Vagina (tissue), 2 donors: Measurements from ENCODE around the gene STAMBP. TPM values are rescaled to one million over a fixed set of nuclear protein-coding genes. Genes with fewer than 3 reads are reported as not detected.

ENCODE experiments used
- DNase-seq, 2 donors: peaks; one replicate each; pipeline ENCODE4 v3.0.0-alpha.2; 2017; ENCODE audit errors: extremely low spot score in 2 of 2
- H3K27ac ChIP-seq: fragments of 200-600 bp; sonication (generic); one replicate; pipeline ENCODE4 v1.5.1; 2019
- H3K27me3 ChIP-seq: fragments of 200-600 bp; sonication (generic); one replicate; pipeline ENCODE4 v1.5.1; 2019
- H3K36me3 ChIP-seq, 2 donors: fragments of 200-600 bp; sonication (generic); one replicate each; pipeline ENCODE4 v1.5.1; 2017 to 2019
- H3K4me1 ChIP-seq: fragments of 200-600 bp; sonication (generic); one replicate; pipeline ENCODE4 v1.5.1; 2019
- H3K4me3 ChIP-seq, 2 donors: fragments of 200-600 bp; sonication (generic); 1 replicate in 1 of 2; 2 replicates in 1 of 2; pipeline ENCODE4 v1.5.1; 2016 to 2019
- H3K9me3 ChIP-seq: fragments of 200-600 bp; sonication (generic); one replicate; pipeline ENCODE4 v1.5.1; 2019
- POLR2A ChIP-seq, 2 donors: fragments of 450-650 bp; IDR thresholded peaks; one replicate each; pipeline ENCODE4 v1.6.1; 2017; ENCODE audit warnings: antibody characterized with exemption in 2 of 2, mild to moderate bottlenecking in 2 of 2, moderate library complexity in 2 of 2
- POLR2AphosphoS5 ChIP-seq, 2 donors: sonication (generic); formaldehyde crosslinking; IDR thresholded peaks; one replicate each; pipeline ENCODE4 v1.9.0; 2017; ENCODE audit warnings: antibody characterized with exemption in 2 of 2, mild to moderate bottlenecking in 2 of 2, low read depth in 1 of 2; ENCODE audit not compliant: insufficient read depth in 1 of 2
- intact Hi-C: fragments of 100-400 bp; cut with DNase I; formaldehyde crosslinking; loops from one replicate; pipeline ENCODE4 v1.15.1; 2023
- total RNA-seq: library from RNA; depleted of rRNA; stranded (reverse); fragments of >200 nt; gene quantifications from one replicate; pipeline ENCODE4 v1.2.3, GENCODE V29; 2016
- TF ChIP-seq, protein P1 (sequence below), 3 experiments: fragments of 450-650 bp in 2 of 3; fragments of 200-600 bp in 1 of 3; sonication (generic) in 1 of 3; IDR thresholded peaks; one replicate each; pipeline ENCODE4 v1.5.1; 2017 to 2019; ENCODE audit warnings: antibody characterized with exemption in 3 of 3, mild to moderate bottlenecking in 2 of 3, moderate library complexity in 2 of 3

STAMBP gene
- total RNA-seq, 1 donor from 2014 or later, result 30.4 TPM

DNA sequence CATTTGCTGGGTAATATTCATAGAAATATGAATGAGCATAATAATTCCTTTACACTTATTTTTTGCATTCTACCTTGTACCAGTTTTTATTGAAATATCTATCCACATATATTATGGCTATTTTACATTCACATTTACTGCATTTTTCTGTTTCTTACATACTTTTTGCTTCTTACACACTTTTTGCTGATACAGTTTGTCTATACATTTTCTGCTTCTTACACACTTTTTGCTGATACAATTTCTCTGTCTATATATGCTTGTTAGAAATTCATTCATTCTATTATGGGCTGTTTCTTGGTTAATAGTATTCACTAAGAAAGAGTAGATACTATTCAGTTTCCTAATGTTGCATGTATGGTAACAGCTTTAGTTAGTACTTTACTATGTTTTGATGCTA lies 16.9 kb upstream of the STAMBP start:
- H3K27me3 ChIP-seq, result no peaks in the 10 kb centered on the region
- H3K4me3 ChIP-seq, result no peak overlapping the region
- H3K9me3 ChIP-seq, result no peaks in the 10 kb centered on the region
- no peaks in the 10 kb centered on the region for H3K36me3 ChIP-seq
- intact Hi-C loops, result no loop called here
- TF ChIP-seq POLR2AphosphoS5 (IDR thresholded peaks at IDR 0.05; ENCODE audit: insufficient read depth in 1 of 2, low read depth in 1 of 2) (no peak), POLR2A (IDR thresholded peaks at IDR 0.05) (no peak)
- TF ChIP-seq, protein P1, sequence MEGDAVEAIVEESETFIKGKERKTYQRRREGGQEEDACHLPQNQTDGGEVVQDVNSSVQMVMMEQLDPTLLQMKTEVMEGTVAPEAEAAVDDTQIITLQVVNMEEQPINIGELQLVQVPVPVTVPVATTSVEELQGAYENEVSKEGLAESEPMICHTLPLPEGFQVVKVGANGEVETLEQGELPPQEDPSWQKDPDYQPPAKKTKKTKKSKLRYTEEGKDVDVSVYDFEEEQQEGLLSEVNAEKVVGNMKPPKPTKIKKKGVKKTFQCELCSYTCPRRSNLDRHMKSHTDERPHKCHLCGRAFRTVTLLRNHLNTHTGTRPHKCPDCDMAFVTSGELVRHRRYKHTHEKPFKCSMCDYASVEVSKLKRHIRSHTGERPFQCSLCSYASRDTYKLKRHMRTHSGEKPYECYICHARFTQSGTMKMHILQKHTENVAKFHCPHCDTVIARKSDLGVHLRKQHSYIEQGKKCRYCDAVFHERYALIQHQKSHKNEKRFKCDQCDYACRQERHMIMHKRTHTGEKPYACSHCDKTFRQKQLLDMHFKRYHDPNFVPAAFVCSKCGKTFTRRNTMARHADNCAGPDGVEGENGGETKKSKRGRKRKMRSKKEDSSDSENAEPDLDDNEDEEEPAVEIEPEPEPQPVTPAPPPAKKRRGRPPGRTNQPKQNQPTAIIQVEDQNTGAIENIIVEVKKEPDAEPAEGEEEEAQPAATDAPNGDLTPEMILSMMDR (IDR thresholded peaks at IDR 0.05), result no peak
- no peak overlapping the region for H3K27ac ChIP-seq
- DNase-seq, result no peak
- no peaks in the 10 kb centered on the region for H3K4me1 ChIP-seq

DNA sequence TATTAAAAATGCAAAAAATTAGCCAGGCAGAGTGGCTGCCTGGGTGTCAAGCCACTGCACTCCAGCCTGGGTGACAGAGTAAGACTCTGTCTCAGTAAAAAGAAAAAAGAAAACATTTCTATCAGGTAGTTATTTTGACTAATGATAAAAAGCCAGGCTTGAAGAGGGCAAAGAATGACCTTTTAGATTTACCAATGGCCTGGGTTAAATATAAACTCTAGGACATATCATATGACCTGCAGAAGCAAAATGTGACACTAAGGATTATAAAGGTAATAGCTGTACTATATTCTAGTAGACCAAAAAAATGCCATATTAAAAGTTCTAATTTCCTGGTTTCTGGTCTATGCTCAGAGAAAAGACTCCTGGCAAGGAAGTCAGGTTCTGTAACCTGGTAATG lies 16.1 kb upstream of the STAMBP start:
- Histone ChIP-seq H3K36me3 (no peaks in the 10 kb centered on the region), H3K9me3 (no peaks in the 10 kb centered on the region), H3K27me3 (no peaks in the 10 kb centered on the region), H3K4me3 (no peak overlapping the region), H3K27ac (no peak overlapping the region), H3K4me1 (no peaks in the 10 kb centered on the region)
- intact Hi-C loops, result no loop called here
- no peak for DNase-seq
- no peak for TF ChIP-seq POLR2AphosphoS5 (IDR thresholded peaks at IDR 0.05; ENCODE audit: insufficient read depth in 1 of 2, low read depth in 1 of 2)
- TF ChIP-seq, protein P1 (IDR thresholded peaks at IDR 0.05), result no peak
- TF ChIP-seq POLR2A (IDR thresholded peaks at IDR 0.05), result no peak

DNA sequence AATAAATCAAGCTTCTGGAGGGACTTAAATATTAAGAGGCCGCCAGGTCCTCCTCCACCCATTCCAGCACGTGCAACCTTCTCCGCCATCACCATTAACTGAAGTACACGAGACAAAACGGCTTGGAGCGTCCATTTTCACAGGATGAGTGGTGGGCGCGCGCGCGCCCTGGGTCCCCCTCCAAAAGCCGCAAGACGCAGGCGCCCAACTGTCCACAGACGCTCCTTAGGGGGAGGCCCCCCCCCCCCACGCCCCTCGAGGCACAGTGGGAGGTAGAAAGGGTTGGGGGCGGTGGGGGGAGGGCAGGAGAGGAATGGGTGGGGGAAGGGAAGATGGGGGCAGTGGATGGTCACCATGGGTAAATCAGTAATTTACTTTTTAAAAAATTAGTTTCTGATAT lies 10.5 kb upstream of the STAMBP start:
- Histone ChIP-seq H3K4me3 (no peak overlapping the region), H3K4me1 (no peaks in the 10 kb centered on the region), H3K27me3 (no peaks in the 10 kb centered on the region), H3K9me3 (no peaks in the 10 kb centered on the region), H3K27ac (no peak overlapping the region), H3K36me3 (no peaks in the 10 kb centered on the region)
- intact Hi-C loops, result no loop called here
- peak in 1 of 2 donors; percentile 5 for DNase-seq
- TF ChIP-seq POLR2AphosphoS5 (IDR thresholded peaks at IDR 0.05; ENCODE audit: insufficient read depth in 1 of 2, low read depth in 1 of 2), result no peak
- no peak for TF ChIP-seq POLR2A (IDR thresholded peaks at IDR 0.05)
- TF ChIP-seq, protein P1 (IDR thresholded peaks at IDR 0.05), result no peak

DNA sequence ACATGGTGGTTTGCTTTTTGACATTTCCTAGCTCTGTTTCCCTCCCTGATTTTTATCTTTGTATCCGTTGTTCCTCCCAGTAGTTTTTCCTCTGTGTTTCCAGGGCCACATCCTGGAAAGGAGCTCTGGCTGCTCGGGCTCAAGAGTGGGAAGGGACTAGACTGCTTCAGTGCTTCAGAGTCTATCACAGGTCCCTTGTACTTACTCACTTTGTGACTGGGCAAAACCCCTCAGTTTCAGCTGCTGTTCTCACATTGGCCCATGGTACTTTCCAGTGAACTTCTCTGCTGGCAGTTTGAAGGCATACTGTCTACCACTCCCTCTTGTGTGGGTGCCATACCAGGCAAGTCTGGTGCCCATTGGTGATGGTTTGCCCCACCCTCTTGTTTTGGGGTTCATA lies 7.5 kb upstream of the STAMBP start:
- Histone ChIP-seq H3K36me3 (no peaks in the 10 kb centered on the region), H3K27ac (no peak overlapping the region), H3K27me3 (no peaks in the 10 kb centered on the region), H3K9me3 (no peaks in the 10 kb centered on the region), H3K4me1 (no peaks in the 10 kb centered on the region), H3K4me3 (no peak overlapping the region)
- no peak for TF ChIP-seq POLR2A (IDR thresholded peaks at IDR 0.05)
- no peak for TF ChIP-seq POLR2AphosphoS5 (IDR thresholded peaks at IDR 0.05; ENCODE audit: insufficient read depth in 1 of 2, low read depth in 1 of 2)
- TF ChIP-seq, protein P1 (IDR thresholded peaks at IDR 0.05), result no peak
- intact Hi-C loops, result loop anchor here (10.0 kb wide), 2 partner anchors 324 to 514 kb away; partner anchors contain the start of gene BOLA3
- peak in 1 of 2 donors; percentile 37 for DNase-seq

DNA sequence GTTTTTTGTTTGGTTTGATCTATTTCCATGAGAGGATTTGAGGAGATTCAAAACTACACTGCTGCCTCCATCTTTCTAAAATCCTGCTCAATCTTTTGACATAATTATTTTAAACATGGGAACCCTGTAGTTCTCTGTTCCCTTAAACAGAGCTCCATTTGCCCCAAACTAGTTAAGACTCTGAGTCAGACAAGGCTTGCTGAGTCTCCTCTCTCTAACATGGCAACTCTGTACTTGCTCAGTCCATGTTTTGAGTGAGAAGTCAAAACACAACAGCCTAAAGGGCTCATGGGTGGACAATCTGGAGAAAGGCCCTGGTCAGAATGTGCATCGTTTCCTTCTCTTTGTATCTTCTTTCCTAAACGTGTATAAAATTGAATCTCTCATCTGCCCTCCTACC lies 7.1 kb upstream of the STAMBP start:
- no peaks in the 10 kb centered on the region for H3K27me3 ChIP-seq
- no peak for TF ChIP-seq POLR2AphosphoS5 (IDR thresholded peaks at IDR 0.05; ENCODE audit: insufficient read depth in 1 of 2, low read depth in 1 of 2)
- TF ChIP-seq, protein P1 (IDR thresholded peaks at IDR 0.05), result no peak
- TF ChIP-seq POLR2A (IDR thresholded peaks at IDR 0.05), result no peak
- H3K27ac ChIP-seq, result no peak overlapping the region
- H3K9me3 ChIP-seq, result no peaks in the 10 kb centered on the region
- H3K36me3 ChIP-seq, result no peaks in the 10 kb centered on the region
- intact Hi-C loops, result loop anchor here (10.0 kb wide), 2 partner anchors 323 to 513 kb away; partner anchors contain the start of gene BOLA3
- no peak overlapping the region for H3K4me3 ChIP-seq
- no peaks in the 10 kb centered on the region for H3K4me1 ChIP-seq
- DNase-seq, result no peak
